Right hindlimb (tissue), 1 donor: ENCODE data around the gene CRHR1.

Experiments used
- DNase-seq: peaks from one replicate; pipeline ENCODE4 v3.0.0-alpha.2; 2018

The CRHR1 gene

DNA sequence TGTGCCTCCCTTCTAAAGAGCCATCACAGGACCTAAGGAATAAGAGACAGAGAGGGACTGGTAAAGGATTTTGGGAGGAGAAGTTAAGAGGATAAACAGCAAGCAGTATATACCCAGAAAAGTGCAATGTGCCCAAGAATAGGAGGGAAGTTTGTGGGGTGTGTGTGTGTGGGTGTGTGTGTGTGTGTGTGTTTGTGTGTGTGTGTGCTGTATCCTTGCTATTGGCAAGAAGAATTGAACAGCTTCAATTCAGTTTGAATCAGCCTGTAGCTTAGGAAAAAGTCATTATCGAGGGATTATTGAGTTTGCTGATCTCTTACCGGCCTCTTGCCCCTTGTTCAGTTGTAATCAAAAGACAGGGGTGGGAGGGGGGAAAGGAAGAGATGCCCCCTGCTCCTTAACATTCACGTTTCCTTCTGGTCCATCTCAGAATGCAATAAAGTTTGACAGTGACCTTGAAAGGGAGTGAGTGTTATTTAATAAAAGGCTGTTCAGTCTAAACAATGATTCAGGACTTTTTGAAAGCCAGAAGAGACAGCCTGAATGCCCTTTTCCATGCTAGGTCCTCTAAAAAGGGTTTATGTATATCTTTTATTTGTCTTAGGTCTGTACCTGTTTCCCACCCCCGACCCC is 86.3 kb downstream of the CRHR1 start:
- no peak for DNase-seq

DNA sequence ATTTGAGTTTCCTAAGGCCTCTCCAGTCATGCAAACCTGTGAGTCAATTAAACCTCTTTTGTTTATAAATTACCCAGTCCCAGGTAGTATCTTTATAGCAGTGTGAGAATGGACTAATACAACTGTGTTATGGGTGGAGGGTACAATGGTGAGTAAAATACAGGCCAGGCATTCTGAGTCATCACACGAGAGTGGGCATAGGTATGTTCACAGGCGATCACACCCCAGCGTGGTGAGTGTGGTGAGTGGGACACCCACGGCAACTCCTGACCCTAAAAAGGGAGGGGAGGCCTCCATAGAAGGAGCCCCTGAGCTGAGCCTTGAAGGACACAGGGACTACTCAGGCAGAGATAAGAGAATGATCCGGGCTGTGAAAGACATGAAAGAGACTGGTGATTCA is 87.6 kb downstream of the CRHR1 start:
- no peak for DNase-seq

GRCh38 chr17:45873728-45874127 is 89.6 kb downstream of the CRHR1 start:
- no peak for DNase-seq

GRCh38 chr17:45874151-45874550 is 90.0 kb downstream of the CRHR1 start:
- DNase-seq = no peak

DNA sequence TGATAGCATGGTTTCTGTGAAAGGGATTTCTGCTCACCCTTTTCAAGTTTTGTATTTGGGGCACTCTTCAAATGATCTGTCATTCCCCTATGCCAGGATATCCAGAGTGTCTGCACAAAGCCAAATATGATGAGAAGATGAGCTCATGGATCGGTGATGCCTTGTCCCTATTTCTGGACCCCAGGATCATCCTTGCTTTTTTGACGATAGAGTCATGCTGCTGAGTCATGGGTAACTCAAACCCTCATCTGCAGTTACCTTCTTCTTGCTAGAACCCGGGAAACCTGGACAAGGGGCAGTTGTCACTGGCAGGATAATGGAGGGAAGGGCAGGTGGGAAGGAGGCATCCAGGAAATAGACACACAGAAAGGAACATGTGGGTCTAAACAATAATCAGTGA is 92.4 kb downstream of the CRHR1 start:
- DNase-seq = no peak

DNA sequence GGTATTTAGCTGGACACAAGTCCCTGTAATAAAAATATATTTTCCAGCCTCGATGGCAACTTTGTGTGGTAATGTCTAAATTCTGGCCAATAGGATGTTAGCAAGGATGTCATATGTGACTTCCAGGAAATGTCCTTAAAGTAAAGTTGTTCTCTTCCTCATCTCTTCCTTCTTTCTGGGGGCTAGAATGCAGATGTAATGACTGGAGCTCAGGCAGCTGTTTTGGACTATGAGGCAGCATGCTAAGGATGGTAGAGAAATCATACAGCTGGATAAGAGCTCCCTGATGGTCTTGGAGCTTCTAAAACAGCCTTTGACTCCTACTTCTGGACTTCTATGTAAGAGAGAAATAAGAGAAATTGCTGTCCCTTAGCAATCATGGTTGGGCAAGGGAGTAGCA is 93.3 kb downstream of the CRHR1 start:
- DNase-seq = no peak

DNA sequence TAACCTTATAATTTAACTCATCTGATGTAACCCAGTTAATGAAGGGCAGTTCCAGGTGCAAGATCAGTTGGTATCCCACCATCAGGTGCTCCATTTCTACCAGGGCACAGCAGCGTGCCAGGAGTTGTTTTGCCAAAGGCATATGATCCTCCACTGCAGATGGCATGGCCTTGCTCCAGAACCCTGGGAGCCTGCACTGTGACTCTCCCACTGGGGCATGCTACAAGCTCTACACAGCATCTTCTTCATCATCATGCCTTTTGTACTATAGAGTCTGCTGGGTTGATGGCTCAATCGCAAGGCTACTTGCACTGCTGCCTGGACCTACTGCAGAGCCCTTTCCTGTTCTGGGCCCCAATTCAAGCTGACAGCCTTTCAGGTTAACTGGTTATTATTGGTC is 98.9 kb downstream of the CRHR1 start:
- no peak for DNase-seq
